GM18499 (cell line): ENCODE results near the gene CAPN9.

Experiments
- ATAC-seq: cut with Tn5 transposase; IDR thresholded peaks from one replicate; pipeline ENCODE4 v1.9.1; 2021; ENCODE audit warnings: moderate number of reproducible peaks; ENCODE audit not compliant: insufficient read depth, unreplicated experiment

Gene CAPN9

GRCh38 chr1:230818367-230818766 lies 71.2 kb downstream of the CAPN9 start:
- no peak for ATAC-seq

DNA sequence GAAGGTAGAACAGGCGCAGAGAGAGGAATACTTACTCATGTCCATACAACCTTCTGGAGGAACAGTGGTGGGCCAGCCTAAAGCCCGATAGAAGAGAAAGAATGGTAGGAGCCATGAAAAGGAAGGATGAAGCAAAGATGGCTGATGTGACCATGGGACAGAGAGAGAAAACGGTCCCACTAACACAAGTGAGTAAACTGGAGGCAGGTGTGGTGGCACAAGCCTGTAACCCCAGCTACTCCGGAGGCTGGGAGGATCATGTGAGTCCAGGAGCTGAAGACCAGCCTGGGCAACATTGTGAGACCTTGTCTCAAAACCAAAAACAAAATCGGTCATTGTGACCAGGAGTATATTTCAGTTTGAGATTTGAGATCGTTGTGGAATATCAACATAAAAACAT lies 71.7 kb downstream of the CAPN9 start:
- no peak for ATAC-seq

DNA sequence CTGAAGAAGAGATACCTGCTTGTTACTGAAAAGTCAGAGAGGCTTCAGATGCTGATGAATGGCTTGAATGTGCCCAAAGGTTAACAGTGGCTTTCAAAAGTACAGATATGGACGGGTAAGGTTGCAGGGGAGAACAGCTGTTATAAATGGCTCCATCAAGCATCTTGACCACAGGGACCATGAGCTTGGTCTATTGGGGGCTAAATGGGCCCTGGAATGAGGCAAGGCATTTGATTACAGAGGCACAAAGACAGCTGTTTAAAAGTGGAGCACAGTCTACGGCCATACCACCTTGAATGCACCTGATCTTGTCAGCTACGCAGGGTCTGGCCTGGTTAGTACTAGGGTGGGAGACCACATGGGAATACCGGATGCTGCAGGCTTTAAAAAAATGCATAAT lies 72.8 kb downstream of the CAPN9 start:
- no peak for ATAC-seq

DNA sequence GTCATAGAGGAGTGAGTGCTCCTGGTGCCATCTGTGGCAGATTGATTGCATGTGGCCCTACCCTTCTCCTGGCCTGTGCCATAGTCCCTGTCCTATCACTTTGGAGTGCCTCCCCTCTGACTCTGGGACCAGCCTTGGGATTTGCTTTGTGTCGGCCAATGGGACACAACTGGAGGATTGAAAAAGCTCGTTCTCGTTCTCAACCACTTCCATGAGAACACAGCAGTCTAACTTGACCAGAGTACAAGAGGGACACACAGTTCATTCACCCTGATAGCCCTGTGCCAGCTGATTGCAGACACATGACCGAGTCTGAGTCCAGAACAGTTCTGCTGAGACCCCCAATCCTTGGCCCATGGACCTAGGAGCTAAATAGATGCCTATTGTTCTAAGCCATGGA lies 73.4 kb downstream of the CAPN9 start:
- no peak for ATAC-seq

DNA sequence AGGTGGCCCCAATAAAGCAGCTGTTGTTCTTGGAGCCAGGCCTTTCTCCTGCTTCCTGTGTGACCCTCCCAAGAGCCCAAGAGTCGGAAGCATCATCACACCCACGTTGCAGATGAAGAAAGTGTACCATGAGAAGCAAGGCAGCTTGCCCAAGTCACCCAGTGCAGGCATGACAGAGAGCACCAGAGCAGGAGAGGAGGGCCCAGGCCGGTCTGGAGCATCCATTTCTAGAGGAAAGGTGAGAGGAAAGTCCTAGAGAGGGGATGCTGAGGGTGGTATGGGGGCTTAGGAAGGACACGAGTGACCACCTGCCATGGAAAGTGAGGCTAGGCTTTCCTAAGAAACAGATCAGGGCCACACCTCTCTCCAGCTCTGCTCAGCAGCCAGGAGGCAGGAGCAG lies 74.2 kb downstream of the CAPN9 start:
- no peak for ATAC-seq

GRCh38 chr1:230822092-230822581 lies 74.9 kb downstream of the CAPN9 start:
- ATAC-seq = no peak

- ATAC-seq = no peak
These were observed 76.2 kb downstream of the CAPN9 start for GRCh38 chr1:230823426-230823825.

DNA sequence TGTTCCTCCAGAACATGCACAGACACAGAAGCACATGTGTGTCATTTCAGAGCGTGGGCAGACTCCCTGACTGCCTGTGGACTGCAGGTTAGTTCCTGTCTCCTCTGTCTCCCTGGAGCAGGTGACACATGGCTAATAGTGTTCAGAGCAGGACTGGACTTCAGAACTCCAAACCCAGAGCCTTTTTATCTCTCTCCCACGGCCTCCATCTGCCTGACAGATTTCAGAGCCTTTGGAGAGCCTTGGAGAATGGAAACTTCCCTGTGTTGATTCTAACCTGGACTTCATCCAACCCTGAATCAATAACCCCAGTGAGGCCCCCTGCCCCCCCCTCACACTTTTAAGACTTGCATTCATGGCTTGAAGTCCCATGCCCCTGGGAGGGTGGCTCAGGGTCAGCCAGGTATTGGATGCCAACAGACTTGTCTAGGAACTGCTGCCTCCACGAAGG lies 76.8 kb downstream of the CAPN9 start:
- ATAC-seq = no peak

GRCh38 chr1:230824551-230824918 lies 77.3 kb downstream of the CAPN9 start:
- no peak for ATAC-seq

DNA sequence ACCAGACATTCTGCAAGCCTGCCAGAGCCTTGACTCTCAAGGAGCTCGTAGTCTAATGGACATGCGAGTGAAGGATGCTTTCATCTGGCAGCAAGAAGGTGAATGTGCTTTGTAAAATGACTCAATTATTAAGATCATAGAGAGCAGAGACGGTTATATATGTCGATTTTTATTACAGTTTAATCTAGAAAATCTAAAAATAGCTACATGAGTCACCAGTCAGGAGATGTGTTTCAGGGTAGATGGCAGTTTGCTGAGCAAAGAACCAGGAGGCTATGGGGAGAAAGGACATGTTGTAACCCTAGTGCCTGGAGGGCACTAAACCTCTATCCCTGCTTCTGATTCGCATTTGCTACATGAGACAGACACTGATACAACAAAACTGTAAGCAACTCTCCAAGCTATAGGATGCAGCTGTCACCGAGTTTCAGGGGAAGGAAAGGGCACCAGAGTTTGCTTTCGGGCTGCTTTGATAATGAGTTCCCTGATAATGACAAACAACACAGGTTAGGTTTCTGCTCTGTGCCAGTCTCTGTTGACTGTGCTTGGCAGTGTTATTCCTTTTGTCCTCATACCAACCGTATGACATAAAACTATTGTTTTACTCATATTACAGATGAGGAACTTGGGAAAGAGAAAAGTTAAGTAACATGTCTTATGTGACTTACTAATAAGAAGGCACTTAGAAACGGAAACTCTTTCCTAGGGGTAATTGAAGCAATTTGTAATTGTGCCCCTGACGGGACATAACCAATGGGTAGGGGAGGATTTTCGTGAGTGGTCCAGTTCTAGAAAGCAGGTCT lies 77.9 kb downstream of the CAPN9 start:
- ATAC-seq = no peak

DNA sequence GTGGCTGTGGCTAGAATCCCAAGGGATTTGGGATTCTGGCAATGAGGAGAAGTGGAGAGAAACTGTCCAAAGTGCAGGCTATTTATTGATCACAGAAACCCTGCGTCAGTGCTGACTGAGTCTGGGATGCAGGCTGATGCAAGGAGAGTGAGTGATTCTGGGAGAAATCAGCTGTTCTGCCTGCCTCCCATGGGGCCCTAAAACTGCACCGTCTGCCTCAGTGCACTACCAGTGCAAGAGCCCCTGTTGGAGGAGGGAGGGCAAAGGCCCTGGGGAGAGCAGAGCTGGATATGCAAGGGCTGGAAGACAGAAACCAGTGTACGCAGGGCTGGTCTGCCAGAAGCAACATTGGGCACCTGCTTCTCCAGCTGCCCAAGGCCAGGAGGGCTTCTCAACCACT lies 78.6 kb downstream of the CAPN9 start:
- ATAC-seq = no peak

- no peak for ATAC-seq
These were observed 79.1 kb downstream of the CAPN9 start for GRCh38 chr1:230826166-230826875.

- ATAC-seq = no peak
These were observed 80.0 kb downstream of the CAPN9 start for GRCh38 chr1:230827081-230827681.

- no peak for ATAC-seq
These were observed 80.6 kb downstream of the CAPN9 start for GRCh38 chr1:230827801-230828200.

DNA sequence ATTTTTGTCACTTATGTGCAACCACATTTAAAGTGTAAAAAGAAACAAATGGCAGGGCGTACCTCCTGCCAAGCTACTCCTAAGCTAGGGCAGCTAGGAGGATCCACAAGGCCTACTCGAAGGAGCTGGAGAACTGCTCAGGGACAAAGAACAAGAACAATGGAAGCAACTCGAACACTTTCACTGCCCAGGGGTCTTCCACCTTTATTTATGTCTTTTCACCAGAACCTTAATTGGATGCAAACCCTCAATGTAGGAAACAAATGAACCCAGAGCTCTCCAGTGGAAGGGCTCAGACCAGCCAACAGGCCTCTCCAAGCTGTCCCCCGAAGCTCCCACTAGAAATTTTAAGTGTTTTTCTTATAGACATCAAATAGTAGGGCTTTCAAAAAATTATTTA lies 81.2 kb downstream of the CAPN9 start:
- ATAC-seq = no peak

DNA sequence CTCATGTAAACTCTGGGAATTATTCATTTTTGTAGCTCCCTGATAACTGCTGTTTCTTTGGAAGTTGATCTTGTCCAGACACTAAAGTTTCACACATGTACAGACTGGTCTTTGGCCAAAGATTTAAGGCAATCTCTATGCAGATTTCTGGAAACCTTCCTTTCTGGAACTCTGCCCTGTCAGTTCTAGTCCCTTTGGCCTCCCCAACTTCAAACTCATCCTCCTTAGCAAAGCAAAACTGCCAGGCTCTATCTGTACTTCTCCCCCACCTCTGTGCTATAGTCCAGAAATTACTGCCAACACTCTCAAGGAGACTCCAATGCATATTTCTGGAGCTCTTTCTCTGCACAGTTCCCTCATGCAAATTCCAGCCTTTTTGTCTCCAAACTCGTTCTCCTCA lies 84.6 kb downstream of the CAPN9 start:
- ATAC-seq = no peak

DNA sequence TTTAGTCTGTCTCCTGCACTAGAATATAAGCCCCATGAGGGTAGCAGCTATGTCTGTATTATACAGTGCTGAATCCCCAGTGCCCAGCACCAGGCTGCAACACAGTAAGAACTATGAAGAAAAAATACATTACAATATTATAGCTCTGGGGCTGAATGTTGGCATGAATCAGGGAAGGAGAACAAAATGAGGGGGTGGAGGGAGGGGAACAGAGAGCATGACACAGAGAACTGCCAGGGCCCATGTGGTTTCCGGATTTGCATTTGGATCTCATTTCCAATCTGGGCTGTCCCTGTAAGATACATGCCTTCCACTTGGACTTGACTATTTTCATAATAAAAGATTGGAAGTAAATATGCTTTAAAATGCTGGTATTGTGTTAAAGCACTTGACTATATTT lies 85.3 kb downstream of the CAPN9 start:
- ATAC-seq = no peak

- ATAC-seq = no peak
These were observed 86.3 kb downstream of the CAPN9 start for GRCh38 chr1:230833511-230833910.

DNA sequence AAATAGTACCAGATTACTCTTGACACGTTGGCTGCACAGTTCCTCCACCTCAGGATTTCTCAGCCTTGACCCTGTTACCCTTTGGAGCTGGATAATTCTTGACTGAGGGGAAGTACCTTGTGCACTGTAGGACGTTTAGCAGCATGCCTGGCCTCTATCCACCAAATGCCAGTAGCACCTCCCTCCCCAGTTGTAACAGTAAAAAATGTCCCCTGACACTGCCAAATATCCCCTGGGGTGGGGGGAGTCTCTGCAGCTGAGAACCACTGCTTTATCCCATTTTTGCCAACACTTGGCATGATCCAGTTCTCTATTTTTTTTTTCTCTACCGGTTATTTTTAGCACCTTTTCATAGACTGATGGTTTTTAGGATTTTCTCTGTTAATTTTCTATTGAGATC lies 87.1 kb downstream of the CAPN9 start:
- no peak for ATAC-seq

- ATAC-seq = no peak
These were observed 89.2 kb downstream of the CAPN9 start for GRCh38 chr1:230836347-230836746.

DNA sequence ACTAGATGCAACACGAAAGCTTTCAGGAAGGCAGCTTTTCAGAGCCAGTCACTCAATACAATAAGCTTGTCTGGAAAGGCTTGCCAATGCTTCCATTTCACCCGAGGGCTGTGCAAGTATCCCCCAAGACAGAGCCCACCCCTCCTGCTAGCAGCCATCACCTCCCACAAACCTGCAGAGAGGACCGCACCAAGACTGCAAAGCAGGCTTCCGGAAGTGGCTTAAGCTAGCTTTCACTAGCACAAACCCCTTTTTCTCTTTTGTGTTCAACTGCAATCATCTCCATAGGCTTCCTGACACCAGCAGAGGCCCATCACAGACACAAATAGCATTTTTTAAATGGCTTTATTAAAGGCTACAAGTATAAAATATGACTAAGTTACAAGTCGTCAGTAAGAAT lies 89.6 kb downstream of the CAPN9 start:
- ATAC-seq = no peak
